ENCODE results near the gene ZNF750. TPM values are rescaled to one million over a fixed set of nuclear protein-coding genes. Genes with fewer than 3 reads are reported as not detected.
A peak's percentile ranks its signal among the peaks of the same experiment; 100 is the strongest.

ZNF750 gene
- total and polyA plus RNA-seq, 10 donors: 0.05 to 0.16 (median 0.13) TPM; not detected in 5

- H3K27ac ChIP-seq: peak overlapping the region in 6 of 8 donors; percentile 60 to 84 (median 73)
- peaks cover 0 to 21% (median 2%) of the 10 kb centered on the region in 6 donors for H3K36me3 ChIP-seq
- no peaks in the 10 kb centered on the region for H3K27me3 ChIP-seq (replicated peaks in 1 of 7)
- DNase-seq: peak; percentile 33
- intact Hi-C loops (cut with DNase I; ENCODE audit: low total_unique reads): no loop called here
- H3K4me1 ChIP-seq: peaks cover 9 to 42% (median 25%) of the 10 kb centered on the region in 6 donors
- 61 to 79% (median 72%) methylated on average over 12 of the region's 12 CpGs for WGBS, 5 donors
- TF ChIP-seq POLR2AphosphoS5 (IDR thresholded peaks at IDR 0.05): no peak
- no peak for TF ChIP-seq POLR2A (IDR thresholded peaks at IDR 0.05)
- TF ChIP-seq, protein P1, sequence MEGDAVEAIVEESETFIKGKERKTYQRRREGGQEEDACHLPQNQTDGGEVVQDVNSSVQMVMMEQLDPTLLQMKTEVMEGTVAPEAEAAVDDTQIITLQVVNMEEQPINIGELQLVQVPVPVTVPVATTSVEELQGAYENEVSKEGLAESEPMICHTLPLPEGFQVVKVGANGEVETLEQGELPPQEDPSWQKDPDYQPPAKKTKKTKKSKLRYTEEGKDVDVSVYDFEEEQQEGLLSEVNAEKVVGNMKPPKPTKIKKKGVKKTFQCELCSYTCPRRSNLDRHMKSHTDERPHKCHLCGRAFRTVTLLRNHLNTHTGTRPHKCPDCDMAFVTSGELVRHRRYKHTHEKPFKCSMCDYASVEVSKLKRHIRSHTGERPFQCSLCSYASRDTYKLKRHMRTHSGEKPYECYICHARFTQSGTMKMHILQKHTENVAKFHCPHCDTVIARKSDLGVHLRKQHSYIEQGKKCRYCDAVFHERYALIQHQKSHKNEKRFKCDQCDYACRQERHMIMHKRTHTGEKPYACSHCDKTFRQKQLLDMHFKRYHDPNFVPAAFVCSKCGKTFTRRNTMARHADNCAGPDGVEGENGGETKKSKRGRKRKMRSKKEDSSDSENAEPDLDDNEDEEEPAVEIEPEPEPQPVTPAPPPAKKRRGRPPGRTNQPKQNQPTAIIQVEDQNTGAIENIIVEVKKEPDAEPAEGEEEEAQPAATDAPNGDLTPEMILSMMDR (IDR thresholded peaks at IDR 0.05 in 8 of 11, conservative IDR thresholded peaks at IDR 0.05 in 3 of 11): peak in 4 of 11 experiments; percentile 11 to 23 (median 18)
- H3K9me3 ChIP-seq: no peaks in the 10 kb centered on the region
- no peak overlapping the region for H3K4me3 ChIP-seq
Observed at GRCh38 chr17:82836823-82837357, 2.9 kb downstream of the ZNF750 start.

GRCh38 chr17:82835766-82836512, 3.9 kb downstream of the ZNF750 start:
- WGBS, 5 donors: 92 to 95% (median 93%) methylated on average over 28 of the region's 28 CpGs
- DNase-seq: peak; percentile 48
- Histone ChIP-seq H3K4me3 (no peak overlapping the region), H3K9me3 (no peaks in the 10 kb centered on the region), H3K27me3 (replicated peaks in 1 of 7) (no peaks in the 10 kb centered on the region), H3K27ac (no peak overlapping the region), H3K4me1 (peaks cover 9 to 42% (median 25%) of the 10 kb centered on the region in 6 donors), H3K36me3 (peaks cover 0 to 30% (median 2%) of the 10 kb centered on the region in 6 donors)
- intact Hi-C loops (cut with DNase I; ENCODE audit: low total_unique reads): no loop called here
- no peak for TF ChIP-seq POLR2AphosphoS5 (IDR thresholded peaks at IDR 0.05)
- TF ChIP-seq POLR2A (IDR thresholded peaks at IDR 0.05): no peak
- TF ChIP-seq, protein P1 (IDR thresholded peaks at IDR 0.05 in 8 of 11, conservative IDR thresholded peaks at IDR 0.05 in 3 of 11): no peak

DNA sequence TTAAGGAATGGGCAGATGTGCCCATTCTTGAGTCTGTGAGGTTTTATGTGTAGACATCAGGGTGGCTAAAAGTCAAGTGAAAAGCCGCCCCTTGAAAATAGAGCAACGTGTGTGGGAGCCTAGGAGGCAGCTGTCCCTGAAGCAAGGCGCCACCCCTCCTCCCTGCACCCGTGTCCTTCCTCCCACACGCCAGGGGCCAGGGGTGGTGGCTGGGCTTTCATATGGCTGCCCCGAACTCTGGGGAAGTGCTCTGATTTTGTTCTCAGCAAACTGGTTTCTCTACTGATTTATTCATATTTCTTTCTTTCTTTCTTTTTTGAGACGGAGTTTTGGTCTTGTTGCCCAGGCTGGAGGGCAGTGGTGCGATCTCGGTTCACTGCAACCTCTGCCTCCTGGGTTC, 4.7 kb downstream of the ZNF750 start:
- peak; percentile 63 for DNase-seq

More for the DNA sequence above, 4.7 kb downstream of the ZNF750 start:
- 50 to 78% (median 64%) methylated on average over 9 of the region's 9 CpGs for WGBS, 5 donors
- Histone ChIP-seq H3K4me1 (peaks cover 9 to 42% (median 25%) of the 10 kb centered on the region in 6 donors), H3K27me3 (replicated peaks in 1 of 7) (no peaks in the 10 kb centered on the region), H3K36me3 (peaks cover 0 to 35% (median 2%) of the 10 kb centered on the region in 6 donors), H3K4me3 (no peak overlapping the region), H3K27ac (no peak overlapping the region), H3K9me3 (no peaks in the 10 kb centered on the region)
- peak in 2 of 3 donors; percentile 42 to 52 for TF ChIP-seq POLR2AphosphoS5 (IDR thresholded peaks at IDR 0.05)
- TF ChIP-seq, protein P1 (IDR thresholded peaks at IDR 0.05 in 8 of 11, conservative IDR thresholded peaks at IDR 0.05 in 3 of 11): no peak
- intact Hi-C loops (cut with DNase I; ENCODE audit: low total_unique reads): no loop called here

All from spleen (tissue), 11 donors.